ENCODE measurements around the gene YKT6.

GRCh38 chr7:44231088-44231487, 30.3 kb downstream of the YKT6 start:
- TF ChIP-seq POLR2AphosphoS5 (IDR thresholded peaks at IDR 0.05), result no peak
- no peak for TF ChIP-seq CTCF (IDR thresholded peaks at IDR 0.05)
- TF ChIP-seq POLR2A (IDR thresholded peaks at IDR 0.05), result no peak

All from transverse colon (tissue), 4 donors.